Right lobe of liver (tissue), 6 donors: ENCODE data around the gene TBC1D2. TPM values are rescaled to one million over a fixed set of nuclear protein-coding genes. Genes with fewer than 3 reads are reported as not detected.

Source experiments
- ATAC-seq, 4 donors: fragments of 200-7000 bp; cut with Tn5 transposase; one replicate each; pipeline ENCODE4 v1.9.1; 2020; ENCODE audit warnings: mild to moderate bottlenecking in 4 of 4, moderate library complexity in 4 of 4
- DNase-seq, 3 donors: peaks; one replicate each; pipeline ENCODE4 v3.0.0-alpha.2; 2020
- H3K27ac ChIP-seq, 3 donors: fragments of 200-600 bp; one replicate each; pipeline ENCODE4 v1.8.0; 2022
- H3K27me3 ChIP-seq, 2 donors: fragments of 200-600 bp; one replicate each; pipeline ENCODE4 v1.8.0; 2022
- H3K36me3 ChIP-seq, 4 donors: fragments of 200-600 bp; sonication (generic) in 1 of 4; one replicate each; pipeline versions ENCODE4 v1.5.1 to v1.8.0; 2017 to 2022; ENCODE audit warnings: control low read depth in 1 of 4
- H3K4me1 ChIP-seq, 4 donors: fragments of 200-600 bp; sonication (generic) in 1 of 4; one replicate each; pipeline versions ENCODE4 v1.5.1 to v1.8.0; 2017 to 2022; ENCODE audit warnings: control low read depth in 1 of 4
- H3K4me3 ChIP-seq, 3 donors: fragments of 200-600 bp; one replicate each; pipeline ENCODE4 v1.8.0; 2022
- H3K9me3 ChIP-seq, 4 donors: fragments of 200-600 bp; sonication (generic) in 1 of 4; one replicate each; pipeline versions ENCODE4 v1.5.1 to v1.8.0; 2017 to 2022; ENCODE audit warnings: control low read depth in 1 of 4
- POLR2A ChIP-seq: fragments of 450-650 bp; IDR thresholded peaks from one replicate; pipeline ENCODE4 v1.6.1; 2017; ENCODE audit warnings: antibody characterized with exemption, mild to moderate bottlenecking
- WGBS: methylation state at CpG from one replicate; pipeline ENCODE4 v1.1.6; 2018; ENCODE audit warnings: low coverage, low lambda C conversion rate; ENCODE audit not compliant: insufficient coverage; ENCODE audit errors: missing lambda C conversion rate; 5-methylcytosine and 5-hydroxymethylcytosine counted together
- intact Hi-C, 2 donors: fragments of 100-400 bp; cut with DNase I; formaldehyde crosslinking; loops; one replicate each; pipeline versions ENCODE4 v1.11.2 to v1.14.1; 2022
- total RNA-seq, 6 experiments: library from RNA; depleted of rRNA in 2 of 6; stranded (reverse); fragments of >200 nt in 2 of 6; fragmentation: NEBNext Ultra II Directional in 3 of 6; extraction: Animal tissue kit (Norgen Biotek cat#: 25700) in 3 of 6; gene quantifications; one replicate each; pipeline versions ENCODE4 v1.1.0 to v1.2.4, GENCODE V29; 2016 to 2023
- TF ChIP-seq, protein P1 (sequence below), 4 donors: fragments of 200-600 bp in 3 of 4; fragments of 450-650 bp in 1 of 4; IDR thresholded peaks; one replicate each; pipeline versions ENCODE4 v1.5.1 to v1.8.0; 2016 to 2022; ENCODE audit warnings: antibody characterized with exemption in 4 of 4, mild to moderate bottlenecking in 2 of 4
- donor health status: DM: no; HTN: yes; CAD: no.
- donor health status: DM: no; HTN: no; CAD: no.
- donor health status: DM: no; HTN: no; CAD: no.
- donor health status: DM: no; HTN: yes; CAD: no.
- donor health status: DM: no; HTN: yes; CAD: no.

TBC1D2 gene
- total RNA-seq, 6 experiments from 2014 or later, result 5.1 to 17.5 (median 9.7) TPM

- Histone ChIP-seq H3K4me3 (peak overlapping the region; percentile 74 to 76 (median 74)), H3K27me3 (no peaks in the 10 kb centered on the region), H3K36me3 (no peaks in the 10 kb centered on the region), H3K9me3 (no peaks in the 10 kb centered on the region), H3K27ac (no peak overlapping the region), H3K4me1 (peaks cover 0 to 16% (median 0%) of the 10 kb centered on the region in 4 donors)
- WGBS, result 0% methylated on average over 2 of the region's 47 CpGs
- DNase-seq (peak; percentile 49 to 70 (median 59)), ATAC-seq (peak in 3 of 4 donors; percentile 15 to 36 (median 16))
- intact Hi-C loops, result loop anchor here in 1 of 2 donors (10.0 kb wide), 1 partner anchor 67 kb away; no protein-coding TSS in a partner anchor
- no peak for TF ChIP-seq POLR2A
- TF ChIP-seq, protein P1, sequence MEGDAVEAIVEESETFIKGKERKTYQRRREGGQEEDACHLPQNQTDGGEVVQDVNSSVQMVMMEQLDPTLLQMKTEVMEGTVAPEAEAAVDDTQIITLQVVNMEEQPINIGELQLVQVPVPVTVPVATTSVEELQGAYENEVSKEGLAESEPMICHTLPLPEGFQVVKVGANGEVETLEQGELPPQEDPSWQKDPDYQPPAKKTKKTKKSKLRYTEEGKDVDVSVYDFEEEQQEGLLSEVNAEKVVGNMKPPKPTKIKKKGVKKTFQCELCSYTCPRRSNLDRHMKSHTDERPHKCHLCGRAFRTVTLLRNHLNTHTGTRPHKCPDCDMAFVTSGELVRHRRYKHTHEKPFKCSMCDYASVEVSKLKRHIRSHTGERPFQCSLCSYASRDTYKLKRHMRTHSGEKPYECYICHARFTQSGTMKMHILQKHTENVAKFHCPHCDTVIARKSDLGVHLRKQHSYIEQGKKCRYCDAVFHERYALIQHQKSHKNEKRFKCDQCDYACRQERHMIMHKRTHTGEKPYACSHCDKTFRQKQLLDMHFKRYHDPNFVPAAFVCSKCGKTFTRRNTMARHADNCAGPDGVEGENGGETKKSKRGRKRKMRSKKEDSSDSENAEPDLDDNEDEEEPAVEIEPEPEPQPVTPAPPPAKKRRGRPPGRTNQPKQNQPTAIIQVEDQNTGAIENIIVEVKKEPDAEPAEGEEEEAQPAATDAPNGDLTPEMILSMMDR (IDR thresholded peaks at IDR 0.05), result no peak
Measured at GRCh38 chr9:98191671-98192502, 63.6 kb downstream of the TBC1D2 start.

DNA sequence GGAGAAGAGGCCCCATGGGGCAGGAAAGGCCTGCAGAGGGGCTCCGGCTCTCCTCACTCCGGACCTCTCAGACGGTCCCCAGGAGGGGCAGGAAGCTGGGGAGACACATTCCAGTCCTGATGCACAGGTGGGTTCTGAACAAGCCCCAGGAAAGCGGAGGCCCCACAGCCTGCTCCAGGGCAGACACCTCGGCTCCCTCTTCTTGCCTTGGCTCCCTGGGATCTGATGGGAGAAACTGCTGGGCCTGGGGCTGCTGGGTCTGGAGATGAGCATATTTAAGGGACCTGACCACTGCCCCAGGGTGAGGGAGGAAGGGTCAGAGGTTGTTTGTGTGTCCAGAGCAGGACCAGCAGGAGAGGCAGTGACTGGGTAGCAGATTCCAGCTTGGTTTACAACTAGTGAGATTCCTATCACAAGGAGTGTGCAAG is 64.3 kb downstream of the TBC1D2 start:
- Histone ChIP-seq H3K36me3 (no peaks in the 10 kb centered on the region), H3K27ac (no peak overlapping the region), H3K4me1 (peaks cover 0 to 16% (median 0%) of the 10 kb centered on the region in 4 donors), H3K27me3 (no peaks in the 10 kb centered on the region), H3K9me3 (no peaks in the 10 kb centered on the region), H3K4me3 (no peak overlapping the region)
- DNase-seq (no peak), ATAC-seq (no peak)
- TF ChIP-seq, protein P1 (IDR thresholded peaks at IDR 0.05), result no peak
- TF ChIP-seq POLR2A, result no peak
- 70% methylated on average over 2 of the region's 5 CpGs for WGBS
- intact Hi-C loops, result loop anchor here in 1 of 2 donors (10.0 kb wide), 1 partner anchor 66 kb away; no protein-coding TSS in a partner anchor

GRCh38 chr9:98190757-98191105 is 64.7 kb downstream of the TBC1D2 start:
- intact Hi-C loops, result loop anchor here in 1 of 2 donors (10.0 kb wide), 1 partner anchor 66 kb away; no protein-coding TSS in a partner anchor
- ATAC-seq (no peak), DNase-seq (no peak)
- peaks cover 0 to 16% (median 0%) of the 10 kb centered on the region in 4 donors for H3K4me1 ChIP-seq
- no peak overlapping the region for H3K27ac ChIP-seq
- TF ChIP-seq POLR2A, result no peak
- TF ChIP-seq, protein P1 (IDR thresholded peaks at IDR 0.05), result no peak
- no peaks in the 10 kb centered on the region for H3K36me3 ChIP-seq
- no peak overlapping the region for H3K4me3 ChIP-seq
- no peaks in the 10 kb centered on the region for H3K27me3 ChIP-seq
- H3K9me3 ChIP-seq, result no peaks in the 10 kb centered on the region
- 20% methylated on average over 1 of the region's 5 CpGs for WGBS

- no peak for TF ChIP-seq POLR2A
- TF ChIP-seq, protein P1 (IDR thresholded peaks at IDR 0.05), result no peak
- DNase-seq (no peak), ATAC-seq (no peak)
- Histone ChIP-seq H3K4me1 (peaks cover 0 to 16% (median 0%) of the 10 kb centered on the region in 4 donors), H3K27ac (no peak overlapping the region), H3K27me3 (no peaks in the 10 kb centered on the region), H3K4me3 (no peak overlapping the region), H3K36me3 (no peaks in the 10 kb centered on the region), H3K9me3 (no peaks in the 10 kb centered on the region)
- WGBS, result 87% methylated on average over 6 of the region's 6 CpGs
- intact Hi-C loops, result loop anchor here in 1 of 2 donors (10.0 kb wide), 1 partner anchor 55 kb away; no protein-coding TSS in a partner anchor
Measured at GRCh38 chr9:98189412-98189811, 66.0 kb downstream of the TBC1D2 start.
